Left lobe of liver (tissue), 2 donors: Measurements from ENCODE around the gene LRRC4B. TPM values are rescaled to one million over a fixed set of nuclear protein-coding genes. Genes with fewer than 3 reads are reported as not detected.

Experiments used
- ATAC-seq: fragments of 200-7000 bp; cut with Tn5 transposase; one replicate; pipeline ENCODE4 v1.9.1; 2020; ENCODE audit warnings: mild to moderate bottlenecking, moderate library complexity
- DNase-seq: peaks from one replicate; pipeline ENCODE4 v3.0.0-alpha.2; 2020; ENCODE audit warnings: low spot score
- total RNA-seq: library from RNA; stranded (reverse); gene quantifications from one replicate; pipeline ENCODE4 v1.2.1, GENCODE V29; 2021
- donor health status: DM: no; HTN: no; CAD: no; lungs with moderate emphysema.
- donor health status: DM: no; HTN: yes; CAD: no.

Gene LRRC4B
- total RNA-seq, 1 donor from 2014 or later, result 0.53 TPM

DNA sequence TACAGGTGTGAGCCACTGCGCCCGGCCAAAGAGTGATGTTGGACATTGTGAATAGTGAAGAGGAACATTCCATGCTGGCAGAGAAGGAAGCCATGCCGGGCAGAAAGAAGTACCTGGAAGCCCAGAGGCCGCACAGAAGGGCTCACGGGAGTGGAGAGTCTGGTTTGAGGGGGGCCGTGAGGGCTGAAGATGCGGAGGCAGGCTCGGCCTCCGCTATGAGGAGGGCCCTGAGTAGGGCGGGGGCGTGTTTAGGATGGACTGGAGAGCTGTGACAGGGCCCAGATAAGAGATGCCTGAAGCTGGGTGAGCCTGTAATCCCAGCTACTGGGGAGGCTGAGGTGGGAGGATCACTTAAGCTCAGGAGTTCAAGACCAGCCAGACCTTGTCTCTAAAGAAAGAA, 58.9 kb downstream of the LRRC4B start:
- ATAC-seq, result no peak
- peak; percentile 44 for DNase-seq

GRCh38 chr19:50508843-50509190, 59.4 kb downstream of the LRRC4B start:
- DNase-seq (no peak), ATAC-seq (no peak)

GRCh38 chr19:50507376-50507775, 60.9 kb downstream of the LRRC4B start:
- DNase-seq (no peak), ATAC-seq (no peak)

DNA sequence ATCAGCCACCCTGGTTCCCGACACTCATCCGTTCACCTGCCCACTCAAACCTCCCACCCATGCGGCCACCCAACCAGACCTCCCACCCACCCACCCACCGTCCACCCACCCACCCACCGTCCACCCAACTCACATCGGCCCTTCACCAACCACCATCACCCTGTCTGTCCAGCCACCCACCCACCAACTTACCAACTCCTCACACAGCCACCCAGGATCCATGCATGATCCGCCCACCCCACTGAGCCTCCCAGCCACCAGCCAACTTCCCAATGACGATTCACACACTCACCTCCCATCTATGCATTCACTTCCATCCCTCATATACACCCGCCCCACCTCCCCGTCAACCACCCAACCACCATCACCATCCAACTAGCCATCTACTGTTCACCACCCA, 61.5 kb downstream of the LRRC4B start:
- ATAC-seq (no peak), DNase-seq (no peak)

GRCh38 chr19:50505856-50506611, 62.2 kb downstream of the LRRC4B start:
- no peak for ATAC-seq

DNA sequence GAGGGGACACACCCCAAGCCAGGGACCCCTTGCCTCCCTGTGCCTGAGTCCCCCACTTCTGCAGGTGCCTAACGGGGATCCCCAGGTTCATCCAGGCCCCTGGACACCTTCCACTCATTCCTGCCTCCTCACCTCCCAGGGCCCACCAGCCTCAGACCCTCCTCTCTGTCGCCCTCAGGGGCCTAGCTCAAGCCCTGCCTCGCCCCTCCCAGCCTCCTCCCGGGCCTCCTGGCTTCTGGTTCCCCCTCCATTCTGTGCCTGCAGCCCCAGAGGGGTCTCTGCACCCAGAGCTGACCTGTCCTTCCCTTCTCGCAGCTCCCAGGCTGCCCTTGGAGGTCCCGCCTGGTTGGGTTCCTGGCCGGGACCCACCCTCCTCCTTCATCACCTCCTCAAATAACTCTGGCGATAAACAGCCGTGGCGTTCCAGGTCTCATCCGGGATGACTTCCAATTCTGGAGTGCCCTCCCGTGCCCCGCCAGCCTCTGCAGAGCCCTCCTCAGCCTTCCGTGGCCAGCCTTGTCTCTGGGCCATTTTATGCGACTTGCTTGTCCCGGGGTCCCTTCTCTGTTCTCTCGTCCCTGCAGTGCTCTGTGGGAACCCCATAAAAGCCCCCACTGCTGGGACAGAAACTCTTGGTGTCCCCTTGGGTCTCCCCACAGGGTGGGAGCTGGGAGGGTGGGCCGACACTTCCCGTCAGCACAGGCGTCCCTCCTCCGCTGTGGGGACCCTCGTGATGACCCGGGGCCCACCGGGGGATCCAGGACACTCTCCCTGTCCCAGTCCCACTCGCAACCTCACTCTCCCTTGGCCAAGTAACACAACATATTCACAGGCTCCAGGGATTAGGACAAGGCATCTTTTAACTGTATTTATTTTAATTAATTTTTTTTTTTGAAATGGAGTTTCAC, 66.4 kb downstream of the LRRC4B start:
- DNase-seq (no peak), ATAC-seq (no peak)

More at GRCh38 chr19:50505856-50506611, 62.2 kb downstream of the LRRC4B start:
- DNase-seq, result no peak

DNA sequence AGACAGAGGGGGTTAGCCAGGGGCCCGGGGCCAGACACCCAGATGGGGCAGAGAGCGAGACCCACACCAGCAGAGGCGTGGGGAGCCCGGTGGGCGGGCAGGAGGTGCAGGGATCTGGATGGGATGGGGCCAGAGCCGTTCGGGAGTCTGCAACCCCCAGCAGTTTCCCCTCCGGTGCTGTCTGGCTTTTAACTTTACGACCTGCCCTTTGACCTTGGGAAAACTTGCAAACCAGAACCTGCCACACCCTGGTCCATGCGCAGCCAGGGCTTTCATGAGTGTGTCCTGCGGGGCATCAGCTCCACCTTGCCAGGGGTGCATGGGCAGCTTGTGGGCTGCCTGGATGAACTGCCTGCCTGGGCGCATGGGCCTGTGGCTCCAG, 67.1 kb downstream of the LRRC4B start:
- DNase-seq, result no peak
- ATAC-seq, result peak; percentile 16

GRCh38 chr19:50500753-50501151, 67.5 kb downstream of the LRRC4B start:
- DNase-seq, result no peak
- no peak for ATAC-seq

- peak; percentile 20 for ATAC-seq
- no peak for DNase-seq
Observed at GRCh38 chr19:50500060-50500752, 68.0 kb downstream of the LRRC4B start.

DNA sequence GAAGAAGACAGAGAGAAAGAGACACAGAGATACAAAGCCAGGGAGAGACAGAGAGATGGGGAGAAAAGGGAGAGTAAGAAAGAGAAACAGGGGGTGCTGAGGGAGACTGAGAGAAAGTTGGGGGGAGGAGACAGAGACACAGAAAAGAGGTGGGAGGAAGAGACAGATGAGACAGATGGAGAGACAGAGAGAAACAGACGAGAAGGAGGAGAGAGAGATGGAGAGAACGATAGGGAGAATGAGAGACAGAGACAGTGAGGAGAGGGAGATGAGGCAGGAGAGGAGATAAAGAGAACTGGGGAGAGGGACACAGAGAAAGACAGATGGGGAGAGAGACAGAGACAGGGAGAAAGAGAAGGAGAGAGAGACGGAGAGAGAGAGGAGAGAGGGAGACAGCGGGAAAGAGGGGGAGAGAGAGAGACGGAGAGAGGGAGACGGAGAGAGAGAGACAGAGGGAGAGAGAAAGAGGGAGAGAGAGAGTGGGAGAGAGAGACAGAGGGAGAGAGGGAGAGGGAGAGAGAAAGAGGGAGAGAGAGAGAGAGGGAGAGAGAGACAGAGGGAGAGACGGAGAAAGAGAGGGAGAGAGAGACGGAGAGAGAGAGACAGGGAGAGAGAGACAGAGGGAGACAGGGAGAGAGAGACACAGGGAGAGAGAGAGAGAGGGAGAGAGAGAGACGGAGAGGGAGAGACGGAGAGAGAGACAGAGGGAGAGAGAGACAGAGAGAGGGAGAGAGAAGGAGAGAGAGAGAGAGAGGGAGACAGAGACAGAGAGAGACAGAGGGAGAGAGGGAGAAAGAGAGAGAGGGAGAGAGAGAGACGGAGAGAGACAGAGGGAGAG, 69.8 kb downstream of the LRRC4B start:
- ATAC-seq (no peak), DNase-seq (no peak)

DNA sequence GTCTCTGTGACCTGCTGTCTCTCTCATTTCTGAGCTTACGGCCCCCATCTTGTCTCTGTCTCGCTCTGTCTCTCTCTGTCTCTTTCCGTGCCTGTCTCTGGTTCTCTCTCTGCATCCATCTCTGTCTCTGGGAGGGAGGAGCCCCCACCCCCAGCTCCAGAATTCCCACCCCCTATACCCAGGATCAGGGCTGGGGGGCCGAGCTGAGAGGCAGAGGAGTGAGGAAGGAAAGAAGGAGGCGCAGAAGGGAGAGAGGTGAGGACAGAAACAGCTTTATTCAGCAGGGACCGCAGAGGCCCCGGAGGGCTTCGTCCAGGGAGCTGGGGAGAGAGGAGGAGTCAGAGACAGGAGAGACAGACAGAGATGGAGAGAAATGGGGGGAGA, 71.2 kb downstream of the LRRC4B start:
- ATAC-seq, result no peak
- no peak for DNase-seq

DNA sequence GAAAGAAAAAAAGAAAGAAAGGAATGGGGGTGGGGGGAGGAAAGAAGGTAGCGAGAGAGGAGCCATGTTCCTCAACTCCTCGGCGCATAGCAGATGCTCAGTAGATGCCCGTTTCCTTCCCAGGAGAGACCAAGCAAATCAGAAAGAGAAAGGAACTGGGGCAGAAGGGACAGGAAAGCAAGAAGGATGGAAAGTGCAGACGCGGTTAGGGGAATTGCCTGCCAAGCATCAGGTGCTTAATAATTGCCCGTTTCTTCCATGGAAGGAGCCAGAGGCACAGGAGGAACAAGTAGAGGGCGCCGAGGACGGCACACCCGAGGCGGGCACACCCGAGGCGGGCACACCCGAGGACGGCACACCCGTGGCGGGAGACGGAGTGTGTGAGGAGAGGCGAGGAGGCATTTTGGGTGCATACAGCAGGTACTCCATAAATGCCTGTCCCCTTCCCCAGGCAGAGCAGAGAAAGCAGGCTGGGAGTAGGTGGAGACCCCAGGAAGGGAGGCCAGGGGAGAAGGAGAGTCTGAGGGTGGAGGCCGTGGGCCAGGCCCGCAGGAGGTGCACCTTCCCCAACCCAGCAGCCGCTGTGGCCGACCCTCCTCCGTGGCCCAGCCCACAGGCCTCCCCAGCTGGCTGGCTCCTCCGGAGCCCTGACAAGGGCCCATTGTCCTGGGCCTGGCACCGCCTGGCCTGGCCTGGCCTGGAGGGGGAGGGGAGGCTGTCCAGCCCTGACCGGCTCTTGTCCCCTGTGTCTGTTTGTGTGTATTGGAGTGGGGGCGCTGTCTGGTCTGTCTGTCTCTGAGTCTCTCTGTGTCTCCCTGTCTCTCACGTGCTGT, 71.8 kb downstream of the LRRC4B start:
- ATAC-seq, result peak; percentile 40

GRCh38 chr19:50495020-50495531, 73.2 kb downstream of the LRRC4B start:
- DNase-seq (no peak), ATAC-seq (no peak)

More for the DNA sequence above, 71.8 kb downstream of the LRRC4B start:
- DNase-seq, result no peak

DNA sequence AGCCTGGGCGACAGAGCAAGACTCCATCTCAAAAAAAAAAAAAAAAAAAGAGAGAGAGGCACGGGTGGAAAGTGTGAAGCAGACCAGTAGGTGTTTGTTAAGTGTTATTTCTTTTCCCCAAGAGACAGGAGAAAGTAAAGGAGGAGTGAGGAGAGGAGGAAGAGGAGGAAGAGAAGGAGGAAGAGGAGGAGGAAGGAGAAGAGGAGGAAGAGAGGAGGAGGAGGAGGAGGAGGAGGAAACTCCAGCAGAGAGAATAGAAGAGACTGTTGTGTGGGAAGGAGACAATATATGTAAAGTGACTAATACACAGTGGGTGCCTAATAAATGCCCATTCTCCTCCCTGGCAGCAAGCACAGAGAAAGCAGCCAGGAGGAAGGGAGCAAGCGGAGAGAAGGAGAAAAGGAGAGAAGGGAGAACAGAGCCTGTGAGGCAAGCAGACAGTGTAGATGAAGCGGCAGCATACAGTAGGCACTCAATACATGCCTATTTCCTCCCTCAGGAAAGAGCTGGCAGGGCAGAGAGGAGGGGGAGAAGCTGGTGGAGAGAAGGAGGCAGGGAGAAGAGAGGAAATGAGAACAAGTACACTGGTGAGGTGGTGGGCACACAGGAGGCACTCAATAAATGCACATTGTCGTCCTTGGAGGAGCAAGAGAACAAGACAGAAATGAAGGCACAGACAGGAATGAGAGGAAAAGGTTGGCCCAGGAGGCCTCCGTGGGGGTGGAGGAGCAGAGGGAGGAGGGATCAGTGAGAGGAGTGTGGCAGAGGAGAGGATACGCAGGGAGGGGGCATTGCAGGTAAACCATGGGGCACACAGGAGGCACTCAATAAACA, 73.8 kb downstream of the LRRC4B start:
- no peak for DNase-seq
- no peak for ATAC-seq

DNA sequence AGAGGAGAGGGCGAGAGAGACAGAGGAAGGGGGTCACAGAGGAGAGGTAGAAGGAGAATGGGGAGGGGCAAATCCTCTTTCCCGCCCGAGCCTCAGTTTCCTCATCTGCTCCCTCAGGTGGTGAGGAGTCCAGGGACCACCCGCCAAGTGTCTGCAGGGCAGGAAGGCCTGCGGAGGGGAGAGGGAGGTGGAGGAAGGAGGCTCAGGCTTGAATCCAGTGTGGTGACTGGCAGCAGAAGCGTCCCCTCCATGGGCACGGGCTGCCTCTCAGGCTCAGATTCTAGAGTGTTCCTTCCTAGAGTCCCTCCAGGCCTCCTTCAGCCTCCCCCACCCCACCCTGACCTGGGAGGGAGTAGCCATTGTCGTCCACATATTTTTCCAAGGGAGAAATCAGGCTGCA, 75.1 kb downstream of the LRRC4B start:
- DNase-seq, result no peak

DNA sequence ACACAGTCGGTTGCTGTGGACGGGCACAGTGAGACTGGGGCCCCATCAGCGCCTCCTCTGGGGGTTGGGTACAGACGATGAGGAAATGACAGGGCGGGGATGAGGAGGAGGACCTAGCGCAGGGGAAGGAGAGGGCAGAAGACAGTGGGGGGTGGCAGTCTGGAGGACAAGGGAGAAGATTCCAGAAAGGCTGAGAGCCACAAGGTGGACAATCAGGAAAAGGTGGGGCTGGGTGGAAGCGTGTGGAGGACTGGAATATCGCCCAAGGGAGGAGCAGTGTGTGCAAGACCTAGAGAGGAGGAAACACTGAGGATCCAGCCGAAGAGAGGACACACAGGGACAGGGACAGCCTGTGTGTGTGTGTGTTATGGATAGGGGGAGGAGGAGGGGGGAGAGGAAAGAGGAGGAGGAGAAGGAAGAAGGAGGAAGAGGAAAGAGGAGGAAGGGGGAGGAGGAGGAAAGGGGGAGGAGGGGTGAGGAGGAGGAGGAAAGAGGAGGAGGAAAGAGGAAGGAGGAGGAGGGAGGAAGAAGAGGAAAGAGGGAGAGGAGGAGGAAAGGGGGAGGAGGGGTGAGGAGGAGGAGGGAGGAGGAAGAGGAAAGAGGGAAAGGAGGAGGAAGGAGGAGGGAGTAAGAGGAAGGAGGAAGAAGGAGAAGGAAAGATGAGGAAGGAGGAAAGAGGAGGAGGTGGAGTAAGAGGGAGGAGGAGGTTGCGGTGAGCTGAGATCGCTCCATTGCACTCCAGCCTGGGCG, 75.8 kb downstream of the LRRC4B start:
- peak; percentile 35 for ATAC-seq
- no peak for DNase-seq

More for the DNA sequence above, 75.1 kb downstream of the LRRC4B start:
- no peak for ATAC-seq

DNA sequence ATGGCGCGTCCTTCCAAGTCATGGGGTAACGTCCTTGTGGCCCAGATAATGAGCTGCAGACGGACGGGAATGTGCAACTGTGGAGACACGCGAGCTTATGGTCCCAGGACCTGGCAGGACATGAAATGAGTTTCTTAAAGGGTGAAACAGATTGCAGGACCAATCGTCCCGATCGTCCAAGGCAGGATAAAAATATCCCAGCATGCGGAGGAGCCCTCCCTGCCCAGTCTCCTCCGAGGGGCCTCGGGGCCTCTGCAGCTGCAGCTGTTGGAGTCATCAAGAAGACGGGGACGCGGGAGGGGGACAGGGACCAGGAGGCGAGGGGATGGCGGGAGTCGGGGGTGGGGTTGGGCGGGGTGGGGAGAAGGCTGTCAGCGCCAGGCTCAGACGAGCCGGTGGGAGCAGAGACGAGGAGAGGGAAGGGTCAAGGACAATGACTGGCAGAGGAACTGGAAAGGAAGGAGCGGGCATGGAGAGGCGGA, 77.2 kb downstream of the LRRC4B start:
- DNase-seq, result no peak
- ATAC-seq, result no peak

- ATAC-seq, result no peak
- no peak for DNase-seq
Observed at GRCh38 chr19:50490411-50490811, 77.8 kb downstream of the LRRC4B start.
